ENCODE data around the gene F12.
"Not testable (repeated sequence)": the region's sequence is repeated elsewhere in the genome, so short reads cannot be mapped to it uniquely, and the experiment has no call there.

The F12 gene

GRCh38 chr5:177432143-177432838 lies 22.9 kb upstream of the F12 start:
- no peak for DNase-seq (ENCODE audit: low spot score)

- DNase-seq (ENCODE audit: low spot score), result peak; percentile 78
Measured at GRCh38 chr5:177431317-177432142, 22.2 kb upstream of the F12 start.

GRCh38 chr5:177430972-177431316 lies 21.6 kb upstream of the F12 start:
- DNase-seq (ENCODE audit: low spot score), result peak; percentile 42

GRCh38 chr5:177430140-177430951 lies 21.0 kb upstream of the F12 start:
- no peak for DNase-seq (ENCODE audit: low spot score)

GRCh38 chr5:177429248-177430040 lies 20.1 kb upstream of the F12 start:
- peak; percentile 69 for DNase-seq (ENCODE audit: low spot score)

- DNase-seq (ENCODE audit: low spot score), result no peak
Measured at GRCh38 chr5:177428574-177429217, 19.3 kb upstream of the F12 start.

GRCh38 chr5:177427919-177428573 lies 18.7 kb upstream of the F12 start:
- no peak for DNase-seq (ENCODE audit: low spot score)

GRCh38 chr5:177427211-177427822 lies 18.0 kb upstream of the F12 start:
- no peak for DNase-seq (ENCODE audit: low spot score)

- peak; percentile 65 for DNase-seq (ENCODE audit: low spot score)
Measured at GRCh38 chr5:177426566-177427210, 17.3 kb upstream of the F12 start, which contains the start of gene GRK6. Gene GRK6, plus strand, starts transcription at chr5:177426676. Its CDS starts 170 bp downstream, at chr5:177426846.

- DNase-seq (ENCODE audit: low spot score), result peak; percentile 99
Measured at GRCh38 chr5:177425801-177426565, 16.6 kb upstream of the F12 start.

GRCh38 chr5:177425196-177425800 lies 15.9 kb upstream of the F12 start:
- no peak for DNase-seq (ENCODE audit: low spot score)

GRCh38 chr5:177423671-177424070 lies 14.3 kb upstream of the F12 start:
- no peak for DNase-seq (ENCODE audit: low spot score)

GRCh38 chr5:177421062-177421798 lies 11.9 kb upstream of the F12 start:
- no peak for DNase-seq (ENCODE audit: low spot score)

GRCh38 chr5:177420472-177420871 lies 11.1 kb upstream of the F12 start:
- DNase-seq (ENCODE audit: low spot score), result not testable (repeated sequence)

GRCh38 chr5:177419046-177419445 lies 9.7 kb upstream of the F12 start:
- DNase-seq (ENCODE audit: low spot score), result no peak

- DNase-seq (ENCODE audit: low spot score), result not testable (repeated sequence)
Measured at GRCh38 chr5:177417081-177417480, 7.7 kb upstream of the F12 start.

- DNase-seq (ENCODE audit: low spot score), result no peak
Measured at GRCh38 chr5:177414481-177414880, 5.1 kb upstream of the F12 start.
